Measurements from ENCODE around the gene PDLIM5. TPM values are rescaled to one million over a fixed set of nuclear protein-coding genes. Genes with fewer than 3 reads are reported as not detected.

PDLIM5 gene
- total and polyA plus RNA-seq, 2 of the 8 experiments (the other 6 are each of a cell fraction or from before 2014, with no cell fraction given), result 37.3 to 62.1 TPM

- Histone ChIP-seq H2BK120ac (replicated peaks; ENCODE audit: low read depth, low read length) (no peak overlapping the region), H3K56ac (replicated peaks; ENCODE audit: insufficient read length, low read depth, low read length) (no peak overlapping the region), H2BK15ac (ENCODE audit: low read length) (no peak overlapping the region), H4K20me1 (replicated peaks in 1 of 2; ENCODE audit: control insufficient read depth in 1 of 2, insufficient read depth in 2 of 2, low read length in 2 of 2) (no peaks in the 10 kb centered on the region), H2AK5ac (ENCODE audit: low read depth, low read length) (no peak overlapping the region), H3K14ac (ENCODE audit: insufficient read length) (no peak overlapping the region), H3K23me2 (ENCODE audit: low read depth, low read length) (no peaks in the 10 kb centered on the region), H3K36me3 (ENCODE audit: control insufficient read depth in 2 of 4, insufficient read depth in 4 of 4, low read length in 3 of 4) (no peaks in the 10 kb centered on the region; a peak in 1 of 8 replicates), H4K8ac (ENCODE audit: extremely low read depth, insufficient read depth, low read length) (no peak overlapping the region; the same call in 1 of the 2 replicates), H3K9ac (replicated peaks in 1 of 4; ENCODE audit: extremely low read depth in 1 of 4, low read depth in 3 of 4, low read length in 3 of 4) (no peak overlapping the region), H3K4me3 (ENCODE audit: extremely low read depth in 1 of 4, insufficient read depth in 2 of 4, low read depth in 3 of 4, low read length in 4 of 4) (no peak overlapping the region), H2BK20ac (ENCODE audit: low read length) (no peak overlapping the region), H4K5ac (ENCODE audit: insufficient read length, low read depth, low read length) (no peak overlapping the region), H2AFZ (ENCODE audit: low read length) (no peak overlapping the region), H2BK5ac (ENCODE audit: low read depth, low read length) (no peak overlapping the region), H3K79me1 (ENCODE audit: low read depth, low read length) (no peaks in the 10 kb centered on the region; the same call in 1 of the 2 replicates), H3K27me3 (replicated peaks in 1 of 4; ENCODE audit: control insufficient read depth in 3 of 4, extremely low read depth in 1 of 4, insufficient read depth in 3 of 4, low read length in 3 of 4) (no peaks in the 10 kb centered on the region), H3K27ac (ENCODE audit: low read depth, low read length) (no peak overlapping the region), H3K4me1 (replicated peaks in 1 of 4; ENCODE audit: control insufficient read depth in 3 of 4, insufficient read depth in 4 of 4, low read length in 3 of 4) (no peaks in the 10 kb centered on the region), H3K23ac (ENCODE audit: insufficient read length) (no peak overlapping the region), H3K4ac (replicated peaks; ENCODE audit: insufficient read length, low read depth, low read length) (no peak overlapping the region), H2BK12ac (ENCODE audit: low read depth, low read length) (no peak overlapping the region), H3K79me2 (ENCODE audit: control insufficient read depth in 1 of 2, insufficient read depth in 2 of 2, low read length in 2 of 2) (no peaks in the 10 kb centered on the region), H3K18ac (ENCODE audit: extremely low read depth, low read length) (no peak overlapping the region), H3K4me2 (ENCODE audit: insufficient read depth in 1 of 2, low read depth in 2 of 2, low read length in 2 of 2) (no peak overlapping the region), H3K9me3 (ENCODE audit: insufficient read depth in 2 of 2, low read depth in 1 of 2, low read length in 1 of 2) (no peaks in the 10 kb centered on the region), H4K91ac (replicated peaks; ENCODE audit: insufficient read length, low read length) (no peak overlapping the region)
- TF ChIP-seq SIX5 (IDR thresholded peaks at IDR 0.05; ENCODE audit: low read depth, low read length) (no peak), GTF2F1 (IDR thresholded peaks at IDR 0.05; ENCODE audit: borderline replicate concordance, low read depth, low read length) (no peak)
- POLR2A ChIA-PET (ENCODE audit: partially characterized antibody), result no interaction called here
- FAIRE-seq (no peak), DNase-seq (ENCODE audit: low read depth in 1 of 2, low spot score in 2 of 2) (no peak)
- 91% methylated on average over 7 of the region's 7 CpGs; no CpG with 5 or more reads in 1 of the 2 experiments for WGBS, 2 experiments (ENCODE audit: extremely low coverage in 1 of 2, insufficient coverage in 1 of 2, insufficient read length in 1 of 2, insufficient replicate concordance in 2 of 2, low coverage in 1 of 2, low lambda C conversion rate in 2 of 2, missing lambda C conversion rate in 1 of 2)
- CTCF ChIA-PET (ENCODE audit: partially characterized antibody), result no interaction called here
Observed at GRCh38 chr4:94668724-94669123, 217.0 kb downstream of the PDLIM5 start.

Measured in H1 (cell line).